CD4-positive, alpha-beta T cell treated with Interleukin-6 at 100 ng/mL for 8 hours (primary cell): ENCODE data around the gene BCL6.
A peak's percentile ranks its signal among the peaks of the same experiment; 100 is the strongest.

Source experiments
- DNase-seq: peaks from one replicate; pipeline ENCODE4 v3.0.0-alpha.2; 2020; ENCODE audit warnings: mixed read lengths, low spot score

The BCL6 gene

GRCh38 chr3:187738331-187739093 lies 6.8 kb downstream of the BCL6 start:
- DNase-seq = peak; percentile 66

GRCh38 chr3:187738071-187738330 lies 7.3 kb downstream of the BCL6 start:
- DNase-seq = no peak

GRCh38 chr3:187737368-187738070 lies 7.7 kb downstream of the BCL6 start:
- peak; percentile 33 for DNase-seq

GRCh38 chr3:187737006-187737367 lies 8.3 kb downstream of the BCL6 start:
- no peak for DNase-seq

GRCh38 chr3:187736418-187736871 lies 8.8 kb downstream of the BCL6 start:
- no peak for DNase-seq

GRCh38 chr3:187735837-187736236 lies 9.4 kb downstream of the BCL6 start:
- DNase-seq = no peak

GRCh38 chr3:187735383-187735782 lies 9.9 kb downstream of the BCL6 start:
- DNase-seq = no peak

GRCh38 chr3:187734841-187735240 lies 10.4 kb downstream of the BCL6 start:
- no peak for DNase-seq

- no peak for DNase-seq
Observed at GRCh38 chr3:187733371-187733770, 11.9 kb downstream of the BCL6 start.

- DNase-seq = no peak
Observed at GRCh38 chr3:187729598-187729997, 15.7 kb downstream of the BCL6 start.

GRCh38 chr3:187728940-187729583 lies 16.2 kb downstream of the BCL6 start:
- DNase-seq = no peak

GRCh38 chr3:187728248-187728647 lies 17.0 kb downstream of the BCL6 start:
- DNase-seq = no peak

GRCh38 chr3:187726564-187726963 lies 18.7 kb downstream of the BCL6 start:
- no peak for DNase-seq

GRCh38 chr3:187725653-187726370 lies 19.5 kb downstream of the BCL6 start:
- DNase-seq = no peak

GRCh38 chr3:187725224-187725623 lies 20.0 kb downstream of the BCL6 start:
- DNase-seq = no peak

- no peak for DNase-seq
Observed at GRCh38 chr3:187722206-187722612, 23.1 kb downstream of the BCL6 start.

GRCh38 chr3:187721055-187721454 lies 24.2 kb downstream of the BCL6 start:
- DNase-seq = no peak

- DNase-seq = no peak
Observed at GRCh38 chr3:187720337-187720670, 25.0 kb downstream of the BCL6 start.

- no peak for DNase-seq
Observed at GRCh38 chr3:187719628-187720336, 25.5 kb downstream of the BCL6 start.

GRCh38 chr3:187718802-187719201 lies 26.5 kb downstream of the BCL6 start:
- DNase-seq = no peak

- no peak for DNase-seq
Observed at GRCh38 chr3:187717572-187717971, 27.7 kb downstream of the BCL6 start.

GRCh38 chr3:187714404-187714979 lies 30.8 kb downstream of the BCL6 start:
- DNase-seq = peak; percentile 75
